WTC11 (cell line): ENCODE measurements around the gene CHST11.

Source experiments
- JUN ChIP-seq: sonication (generic); formaldehyde crosslinking; IDR thresholded peaks from 2 replicates; pipeline ENCODE4 v1.8.0; 2023; ENCODE audit warnings: mild to moderate bottlenecking, missing genetic modification reagents
- PRRX2 ChIP-seq: fragments of 250-450 bp; sonication (Bioruptor Pico); IDR thresholded peaks from 2 replicates; pipeline ENCODE4 v1.8.0; 2021; ENCODE audit warnings: mild to moderate bottlenecking
- ZNF423 ChIP-seq: fragments of 250-450 bp; sonication (Bioruptor Pico); IDR thresholded peaks from 2 replicates; pipeline ENCODE4 v2.1.2; 2022; ENCODE audit warnings: mild to moderate bottlenecking, moderate library complexity
- TF ChIP-seq, protein P1 (sequence below): fragments of 200-600 bp; IDR thresholded peaks from 2 replicates; pipeline ENCODE4 v1.8.0; 2022; ENCODE audit warnings: antibody characterized with exemption

- TF ChIP-seq, protein P1, sequence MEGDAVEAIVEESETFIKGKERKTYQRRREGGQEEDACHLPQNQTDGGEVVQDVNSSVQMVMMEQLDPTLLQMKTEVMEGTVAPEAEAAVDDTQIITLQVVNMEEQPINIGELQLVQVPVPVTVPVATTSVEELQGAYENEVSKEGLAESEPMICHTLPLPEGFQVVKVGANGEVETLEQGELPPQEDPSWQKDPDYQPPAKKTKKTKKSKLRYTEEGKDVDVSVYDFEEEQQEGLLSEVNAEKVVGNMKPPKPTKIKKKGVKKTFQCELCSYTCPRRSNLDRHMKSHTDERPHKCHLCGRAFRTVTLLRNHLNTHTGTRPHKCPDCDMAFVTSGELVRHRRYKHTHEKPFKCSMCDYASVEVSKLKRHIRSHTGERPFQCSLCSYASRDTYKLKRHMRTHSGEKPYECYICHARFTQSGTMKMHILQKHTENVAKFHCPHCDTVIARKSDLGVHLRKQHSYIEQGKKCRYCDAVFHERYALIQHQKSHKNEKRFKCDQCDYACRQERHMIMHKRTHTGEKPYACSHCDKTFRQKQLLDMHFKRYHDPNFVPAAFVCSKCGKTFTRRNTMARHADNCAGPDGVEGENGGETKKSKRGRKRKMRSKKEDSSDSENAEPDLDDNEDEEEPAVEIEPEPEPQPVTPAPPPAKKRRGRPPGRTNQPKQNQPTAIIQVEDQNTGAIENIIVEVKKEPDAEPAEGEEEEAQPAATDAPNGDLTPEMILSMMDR = peak; percentile 67
- no peak for TF ChIP-seq PRRX2 (CRISPR knock-in tag)
- TF ChIP-seq JUN (CRISPR knock-in tag) = no peak
- no peak for TF ChIP-seq ZNF423 (CRISPR knock-in tag)
Measured at GRCh38 chr12:104790296-104791125, 333.8 kb downstream of the CHST11 start.
